Activated T-cell treated with anti-CD3 and anti-CD28 coated beads for 48 hours (primary cell): ENCODE measurements around the gene PRKX.
"Not testable (repeated sequence)": the region's sequence is repeated elsewhere in the genome, so short reads cannot be mapped to it uniquely, and the experiment has no call there.

Experiments
- DNase-seq: peaks from one replicate; pipeline ENCODE4 v3.0.0-alpha.2; 2020; ENCODE audit warnings: low read depth

Gene PRKX

GRCh38 chrX:3577551-3577950, 135.9 kb downstream of the PRKX start:
- DNase-seq: no peak

GRCh38 chrX:3576886-3577501, 136.5 kb downstream of the PRKX start:
- DNase-seq: no peak

DNA sequence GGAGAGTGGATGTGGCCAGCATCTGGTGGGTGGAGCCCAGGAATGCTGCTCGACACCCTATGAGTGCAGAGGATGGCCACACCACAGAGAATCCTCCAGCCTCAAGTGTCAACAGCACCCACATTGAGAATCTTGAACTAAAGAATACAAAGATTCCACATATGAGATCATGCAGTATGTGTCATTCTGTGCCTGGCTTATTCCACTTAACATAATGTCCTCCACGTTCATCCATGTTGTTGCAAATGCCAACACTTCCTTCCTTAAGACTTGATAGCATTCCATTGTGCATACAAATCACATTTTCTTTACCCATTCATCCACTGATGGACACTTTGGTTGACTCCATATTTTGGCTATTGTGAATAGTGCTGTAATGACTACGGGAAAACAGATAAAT, 145.8 kb downstream of the PRKX start:
- DNase-seq: no peak

GRCh38 chrX:3563451-3563850, 150.0 kb downstream of the PRKX start:
- DNase-seq: no peak

- not testable (repeated sequence) for DNase-seq
Measured at GRCh38 chrX:3560010-3560409, 153.4 kb downstream of the PRKX start.
